ENCODE data around the gene MIS12.

Gene MIS12

GRCh38 chr17:5522476-5522875 is 36.1 kb downstream of the MIS12 start:
- no peak overlapping the region for H3K18ac ChIP-seq (ENCODE audit: low read length)
- no peaks in the 10 kb centered on the region for H3K36me3 ChIP-seq (ENCODE audit: control insufficient read depth in 1 of 2, insufficient read depth in 2 of 2, low read length in 2 of 2)
- H3K4me3 ChIP-seq (ENCODE audit: low read depth, low read length) = no peak overlapping the region
- H3K14ac ChIP-seq (ENCODE audit: low read length) = no peak overlapping the region
- H3K9me3 ChIP-seq (ENCODE audit: insufficient read depth, low read depth, low read length) = peaks cover 2% of the 10 kb centered on the region
- H3K27ac ChIP-seq (ENCODE audit: low read depth, low read length) = no peak overlapping the region
- no peak overlapping the region for H2AFZ ChIP-seq (ENCODE audit: insufficient read depth, low read length, poor library complexity)
- no peak overlapping the region for H2BK12ac ChIP-seq (ENCODE audit: low read length)
- no peak overlapping the region for H3K23ac ChIP-seq (ENCODE audit: low read length)
- H3K4me1 ChIP-seq (ENCODE audit: control insufficient read depth in 1 of 2, insufficient read depth in 2 of 2, low read length in 2 of 2) = peaks cover 7 to 8% of the 10 kb centered on the region in 2 experiments
- H2BK120ac ChIP-seq (ENCODE audit: insufficient read depth, low read length, poor library complexity) = no peak overlapping the region
- H3K79me1 ChIP-seq (ENCODE audit: low read length) = peaks cover 3% of the 10 kb centered on the region
- DNase-seq = no peak
- H4K12ac ChIP-seq (ENCODE audit: low read depth, low read length) = no peak overlapping the region
- H4K8ac ChIP-seq (ENCODE audit: low read depth, low read length) = no peak overlapping the region
- H3K4me2 ChIP-seq (ENCODE audit: low read length) = no peak overlapping the region
- H3K9ac ChIP-seq (ENCODE audit: low read length) = no peak overlapping the region
- no CpG with 5 or more reads among the region's 1 CpG for WGBS (ENCODE audit: extremely low coverage, insufficient coverage, insufficient read length)
- no peak overlapping the region for H2BK5ac ChIP-seq (ENCODE audit: low read depth, low read length, poor library complexity)
- no peak overlapping the region for H3K4ac ChIP-seq (ENCODE audit: low read depth, low read length)
- no peak overlapping the region for H2AK5ac ChIP-seq (ENCODE audit: low read length)
- H4K91ac ChIP-seq (ENCODE audit: low read depth, low read length) = no peak overlapping the region
- H3K79me2 ChIP-seq (ENCODE audit: control insufficient read depth, insufficient read depth, low read length, poor library complexity) = no peaks in the 10 kb centered on the region
- H3K27me3 ChIP-seq (ENCODE audit: insufficient read depth, low read length) = no peaks in the 10 kb centered on the region

- Histone ChIP-seq H2BK120ac (ENCODE audit: insufficient read depth, low read length, poor library complexity) (no peak overlapping the region), H3K4me2 (ENCODE audit: low read length) (no peak overlapping the region), H3K14ac (ENCODE audit: low read length) (no peak overlapping the region), H3K9ac (ENCODE audit: low read length) (no peak overlapping the region), H3K9me3 (ENCODE audit: insufficient read depth, low read depth, low read length) (peaks cover 2% of the 10 kb centered on the region), H4K12ac (ENCODE audit: low read depth, low read length) (no peak overlapping the region), H3K79me2 (ENCODE audit: control insufficient read depth, insufficient read depth, low read length, poor library complexity) (no peaks in the 10 kb centered on the region), H3K79me1 (ENCODE audit: low read length) (peaks cover 5% of the 10 kb centered on the region), H2AK5ac (ENCODE audit: low read length) (no peak overlapping the region), H2BK5ac (ENCODE audit: low read depth, low read length, poor library complexity) (no peak overlapping the region), H3K27ac (ENCODE audit: low read depth, low read length) (no peak overlapping the region), H3K36me3 (ENCODE audit: control insufficient read depth in 1 of 2, insufficient read depth in 2 of 2, low read length in 2 of 2) (no peaks in the 10 kb centered on the region), H3K4me1 (ENCODE audit: control insufficient read depth in 1 of 2, insufficient read depth in 2 of 2, low read length in 2 of 2) (peaks cover 7 to 8% of the 10 kb centered on the region in 2 experiments), H4K8ac (ENCODE audit: low read depth, low read length) (no peak overlapping the region), H2AFZ (ENCODE audit: insufficient read depth, low read length, poor library complexity) (no peak overlapping the region), H3K18ac (ENCODE audit: low read length) (no peak overlapping the region), H3K27me3 (ENCODE audit: insufficient read depth, low read length) (no peaks in the 10 kb centered on the region), H4K91ac (ENCODE audit: low read depth, low read length) (no peak overlapping the region), H3K4ac (ENCODE audit: low read depth, low read length) (no peak overlapping the region), H3K23ac (ENCODE audit: low read length) (no peak overlapping the region), H2BK12ac (ENCODE audit: low read length) (no peak overlapping the region), H3K4me3 (ENCODE audit: low read depth, low read length) (no peak overlapping the region)
- DNase-seq = no peak
- no CpG with 5 or more reads among the region's 5 CpGs for WGBS (ENCODE audit: extremely low coverage, insufficient coverage, insufficient read length)
Measured at GRCh38 chr17:5523249-5523648, 36.9 kb downstream of the MIS12 start.

DNA sequence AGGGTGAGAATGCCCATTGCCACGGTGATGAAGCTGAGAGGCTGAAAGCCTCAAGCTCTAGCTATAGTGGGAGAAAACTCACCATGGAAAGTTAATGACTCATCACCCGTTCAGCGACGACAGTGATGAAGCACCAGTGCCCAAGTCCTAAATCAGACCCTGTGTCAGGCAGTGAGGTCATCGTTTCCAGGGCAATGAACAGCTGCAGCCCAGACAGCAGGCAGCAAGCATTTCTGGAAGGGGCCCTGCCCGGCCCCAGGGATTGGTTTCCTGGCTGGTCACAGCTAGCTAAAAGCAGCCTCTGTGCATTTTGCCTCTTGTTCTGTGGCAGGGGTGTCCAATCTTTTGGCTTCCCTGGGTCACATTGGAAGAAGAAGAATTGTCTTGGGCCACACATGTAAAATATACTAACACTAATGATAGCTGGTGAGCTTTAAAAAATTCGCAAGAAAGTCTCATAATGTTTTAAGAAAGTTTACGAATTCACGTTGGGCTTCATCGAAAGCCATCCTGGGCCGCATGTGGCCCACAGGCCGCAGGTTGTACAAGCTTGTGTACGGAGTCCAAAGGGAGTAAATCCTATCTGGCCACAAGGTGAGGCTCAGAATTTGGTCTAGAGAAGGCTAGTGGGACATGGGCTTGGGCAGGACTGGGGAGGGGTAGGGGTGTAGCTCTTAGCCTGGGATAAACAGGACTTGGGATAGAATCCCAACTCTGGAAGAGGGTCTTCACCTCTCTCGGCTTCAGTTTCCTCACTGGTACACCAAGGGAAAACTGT is 40.6 kb downstream of the MIS12 start:
- H3K79me1 ChIP-seq (ENCODE audit: low read length) = peaks cover 5% of the 10 kb centered on the region
- H3K4me1 ChIP-seq (ENCODE audit: control insufficient read depth in 1 of 2, insufficient read depth in 2 of 2, low read length in 2 of 2) = peaks cover 7 to 8% of the 10 kb centered on the region in 2 experiments
- peak overlapping the region; percentile 26 for H3K18ac ChIP-seq (ENCODE audit: low read length)
- H2BK120ac ChIP-seq (ENCODE audit: insufficient read depth, low read length, poor library complexity) = peak overlapping the region; percentile 62
- no peaks in the 10 kb centered on the region for H3K79me2 ChIP-seq (ENCODE audit: control insufficient read depth, insufficient read depth, low read length, poor library complexity)
- peak overlapping the region; percentile 59 for H3K14ac ChIP-seq (ENCODE audit: low read length)
- H3K23ac ChIP-seq (ENCODE audit: low read length) = no peak overlapping the region
- whole genome bisulfite sequencing (ENCODE audit: extremely low coverage, insufficient coverage, insufficient read length) = no CpG with 5 or more reads among the region's 14 CpGs
- no peak overlapping the region for H3K4ac ChIP-seq (ENCODE audit: low read depth, low read length)
- no peak overlapping the region for H2BK5ac ChIP-seq (ENCODE audit: low read depth, low read length, poor library complexity)
- H4K8ac ChIP-seq (ENCODE audit: low read depth, low read length) = peak overlapping the region; percentile 49
- H3K9me3 ChIP-seq (ENCODE audit: insufficient read depth, low read depth, low read length) = peaks cover 2% of the 10 kb centered on the region
- peak overlapping the region; percentile 63 for H2BK12ac ChIP-seq (ENCODE audit: low read length)
- peak overlapping the region; percentile 17 for H2AFZ ChIP-seq (ENCODE audit: insufficient read depth, low read length, poor library complexity)
- DNase-seq = peak; percentile 76 to 85
- no peaks in the 10 kb centered on the region for H3K27me3 ChIP-seq (ENCODE audit: insufficient read depth, low read length)
- no peaks in the 10 kb centered on the region for H3K36me3 ChIP-seq (ENCODE audit: control insufficient read depth in 1 of 2, insufficient read depth in 2 of 2, low read length in 2 of 2)
- H3K4me2 ChIP-seq (ENCODE audit: low read length) = no peak overlapping the region
- no peak overlapping the region for H4K12ac ChIP-seq (ENCODE audit: low read depth, low read length)
- H3K9ac ChIP-seq (ENCODE audit: low read length) = no peak overlapping the region
- peak overlapping the region; percentile 86 for H4K91ac ChIP-seq (ENCODE audit: low read depth, low read length)
- H3K4me3 ChIP-seq (ENCODE audit: low read depth, low read length) = no peak overlapping the region
- H3K27ac ChIP-seq (ENCODE audit: low read depth, low read length) = peak overlapping the region; percentile 8
- H2AK5ac ChIP-seq (ENCODE audit: low read length) = peak overlapping the region; percentile 32

GRCh38 chr17:5527601-5528250 is 41.4 kb downstream of the MIS12 start:
- Histone ChIP-seq H2AFZ (ENCODE audit: insufficient read depth, low read length, poor library complexity) (no peak overlapping the region), H3K14ac (ENCODE audit: low read length) (no peak overlapping the region), H4K91ac (ENCODE audit: low read depth, low read length) (peak overlapping the region; percentile 86), H3K4me3 (ENCODE audit: low read depth, low read length) (no peak overlapping the region), H3K36me3 (ENCODE audit: control insufficient read depth in 1 of 2, insufficient read depth in 2 of 2, low read length in 2 of 2) (no peaks in the 10 kb centered on the region), H3K27ac (ENCODE audit: low read depth, low read length) (no peak overlapping the region), H4K8ac (ENCODE audit: low read depth, low read length) (no peak overlapping the region), H3K18ac (ENCODE audit: low read length) (no peak overlapping the region), H3K4me1 (ENCODE audit: control insufficient read depth in 1 of 2, insufficient read depth in 2 of 2, low read length in 2 of 2) (peaks cover 7 to 8% of the 10 kb centered on the region in 2 experiments), H2BK5ac (ENCODE audit: low read depth, low read length, poor library complexity) (no peak overlapping the region), H3K27me3 (ENCODE audit: insufficient read depth, low read length) (no peaks in the 10 kb centered on the region), H2BK120ac (ENCODE audit: insufficient read depth, low read length, poor library complexity) (peak overlapping the region; percentile 61), H4K12ac (ENCODE audit: low read depth, low read length) (no peak overlapping the region), H3K9me3 (ENCODE audit: insufficient read depth, low read depth, low read length) (peaks cover 2% of the 10 kb centered on the region), H3K4ac (ENCODE audit: low read depth, low read length) (no peak overlapping the region), H3K23ac (ENCODE audit: low read length) (no peak overlapping the region), H3K9ac (ENCODE audit: low read length) (no peak overlapping the region), H2AK5ac (ENCODE audit: low read length) (peak overlapping the region; percentile 57), H3K79me2 (ENCODE audit: control insufficient read depth, insufficient read depth, low read length, poor library complexity) (no peaks in the 10 kb centered on the region), H2BK12ac (ENCODE audit: low read length) (peak overlapping the region; percentile 21), H3K79me1 (ENCODE audit: low read length) (peaks cover 5% of the 10 kb centered on the region), H3K4me2 (ENCODE audit: low read length) (no peak overlapping the region)
- no peak for DNase-seq
- no CpG with 5 or more reads among the region's 9 CpGs for WGBS (ENCODE audit: extremely low coverage, insufficient coverage, insufficient read length)
